ENCODE measurements around the gene SEMA5A. TPM values are rescaled to one million over a fixed set of nuclear protein-coding genes. Genes with fewer than 3 reads are reported as not detected.

The SEMA5A gene
- total and polyA plus RNA-seq, 11 donors: 4.6 to 71.5 (median 33.8) TPM

GRCh38 chr5:9538504-9538903, 7.4 kb downstream of the SEMA5A start:
- no peak for TF ChIP-seq CTCF (IDR thresholded peaks at IDR 0.05)
- TF ChIP-seq POLR2A (IDR thresholded peaks at IDR 0.05): no peak
- no peak overlapping the region for H3K4me3 ChIP-seq
- H3K36me3 ChIP-seq: no peaks in the 10 kb centered on the region
- peaks cover 0 to 6% (median 0%) of the 10 kb centered on the region in 9 donors for H3K27me3 ChIP-seq
- 58 to 69% (median 65%) methylated on average over 7 of the region's 7 CpGs for WGBS, 4 donors
- ATAC-seq (no peak), DNase-seq (no peak)
- H3K27ac ChIP-seq: peak overlapping the region in 1 of 12 donors; percentile 19
- H3K9me3 ChIP-seq: no peaks in the 10 kb centered on the region
- H3K4me1 ChIP-seq: peaks cover 0 to 73% (median 26%) of the 10 kb centered on the region in 12 donors
- intact Hi-C loops (cut with DNase I): loop anchor here in 2 of 10 donors (5.0 to 10.0 kb wide), 2 partner anchors 86 to 144 kb away; no protein-coding TSS in a partner anchor

- intact Hi-C loops (cut with DNase I): loop anchor here in 2 of 10 donors (5.0 to 10.0 kb wide), 2 partner anchors 85 to 143 kb away; no protein-coding TSS in a partner anchor
- WGBS, 4 donors: 72 to 83% (median 81%) methylated on average over 2 of the region's 2 CpGs
Observed at GRCh38 chr5:9537223-9538141, 8.4 kb downstream of the SEMA5A start.

DNA sequence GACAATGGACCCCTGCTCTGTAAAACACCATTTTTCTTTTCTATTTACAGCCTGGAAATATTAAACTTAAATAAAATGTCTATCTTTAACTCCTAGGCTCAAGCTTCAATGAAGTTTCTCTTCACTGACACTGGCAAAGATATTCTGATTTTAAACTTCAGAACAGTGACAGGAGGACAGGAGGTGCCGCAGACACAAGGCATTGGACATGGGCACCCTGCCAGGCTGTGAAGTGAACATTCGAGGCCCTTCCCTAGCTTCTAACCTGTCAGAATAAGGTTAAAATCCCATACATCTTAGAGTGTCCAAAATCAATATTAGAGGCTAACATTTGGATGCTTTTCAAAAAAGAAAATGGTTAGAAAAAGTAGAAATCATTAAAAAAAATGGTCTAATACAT, 9.2 kb downstream of the SEMA5A start:
- H3K27ac ChIP-seq: peak overlapping the region in 9 of 12 donors; percentile 17 to 68 (median 49)
- ATAC-seq: peak in 3 of 4 donors; percentile 28 to 67 (median 62)

More at GRCh38 chr5:9537223-9538141, 8.4 kb downstream of the SEMA5A start:
- H3K27ac ChIP-seq: peak overlapping the region in 9 of 12 donors; percentile 11 to 62 (median 47)
- no peaks in the 10 kb centered on the region for H3K27me3 ChIP-seq
- TF ChIP-seq POLR2A (IDR thresholded peaks at IDR 0.05): no peak
- no peak for TF ChIP-seq CTCF (IDR thresholded peaks at IDR 0.05)
- ATAC-seq: no peak
- no peaks in the 10 kb centered on the region for H3K36me3 ChIP-seq
- no peak for DNase-seq
- no peak overlapping the region for H3K4me3 ChIP-seq
- peaks cover 0 to 74% (median 26%) of the 10 kb centered on the region in 12 donors for H3K4me1 ChIP-seq
- H3K9me3 ChIP-seq: no peaks in the 10 kb centered on the region

More for the DNA sequence above, 9.2 kb downstream of the SEMA5A start:
- Histone ChIP-seq H3K36me3 (no peaks in the 10 kb centered on the region), H3K4me3 (no peak overlapping the region), H3K27me3 (no peaks in the 10 kb centered on the region), H3K4me1 (peaks cover 0 to 72% (median 23%) of the 10 kb centered on the region in 12 donors), H3K9me3 (no peaks in the 10 kb centered on the region)
- DNase-seq: peak in 3 of 5 donors; percentile 62 to 72 (median 72)
- intact Hi-C loops (cut with DNase I): loop anchor here in 2 of 10 donors (5.0 to 10.0 kb wide), 2 partner anchors 84 to 142 kb away; no protein-coding TSS in a partner anchor
- WGBS, 4 donors: 22 to 31% (median 28%) methylated on average over 2 of the region's 2 CpGs
- TF ChIP-seq POLR2A (IDR thresholded peaks at IDR 0.05): no peak
- TF ChIP-seq CTCF (IDR thresholded peaks at IDR 0.05): no peak
